ENCODE measurements around the gene TMEM232.

- no peak for TF ChIP-seq POLR2AphosphoS5 (IDR thresholded peaks at IDR 0.05)
- TF ChIP-seq CTCF (IDR thresholded peaks at IDR 0.05), result peak; percentile 53 to 75 (median 65)
- TF ChIP-seq POLR2A (IDR thresholded peaks at IDR 0.05), result no peak
- TF ChIP-seq EP300 (IDR thresholded peaks at IDR 0.05; ENCODE audit: low read depth), result no peak
Observed at GRCh38 chr5:110757118-110757729, 30.8 kb upstream of the TMEM232 start.

All from transverse colon (tissue), 4 donors.